Adrenal gland (tissue), 12 donors: ENCODE data around the gene ZNF688. TPM values are rescaled to one million over a fixed set of nuclear protein-coding genes. Genes with fewer than 3 reads are reported as not detected.
A peak's percentile ranks its signal among the peaks of the same experiment; 100 is the strongest.
"Not testable (repeated sequence)": the region's sequence is repeated elsewhere in the genome, so short reads cannot be mapped to it uniquely, and the experiment has no call there.

Source experiments
- DNase-seq, 7 donors: peaks; one replicate each; pipeline ENCODE4 v3.0.0-alpha.2; 2019 to 2020
- H3K27ac ChIP-seq, 5 donors: fragments of 200-600 bp; sonication (generic) in 4 of 5; 1 replicate in 3 of 5; 2 replicates in 2 of 5; pipeline versions ENCODE4 v1.5.1 to v1.8.0; 2016 to 2020; ENCODE audit warnings: mild to moderate bottlenecking in 1 of 5
- H3K27me3 ChIP-seq: fragments of 200-600 bp; 2 replicates; pipeline ENCODE4 v1.8.0; 2021
- H3K36me3 ChIP-seq, 2 donors: fragments of 200-600 bp; replicated peaks in 1 of 2; 1 replicate in 1 of 2; 2 replicates in 1 of 2; pipeline versions ENCODE4 v1.5.1 to v1.8.0; 2018 to 2022
- H3K4me1 ChIP-seq, 2 donors: fragments of 200-600 bp; replicated peaks in 1 of 2; 1 replicate in 1 of 2; 2 replicates in 1 of 2; pipeline versions ENCODE4 v1.5.1 to v1.8.0; 2018 to 2021
- H3K4me3 ChIP-seq, 4 donors: fragments of 200-600 bp; sonication (generic) in 3 of 4; one replicate each; pipeline ENCODE4 v1.5.1; 2016 to 2018
- H3K9me3 ChIP-seq, 3 donors: fragments of 200-600 bp; sonication (generic) in 1 of 3; replicated peaks in 1 of 3; 1 replicate in 2 of 3; 2 replicates in 1 of 3; pipeline versions ENCODE4 v1.5.1 to v1.8.0; 2016 to 2021
- POLR2A ChIP-seq, 2 donors: fragments of 450-650 bp; IDR thresholded peaks; one replicate each; pipeline ENCODE4 v1.6.1; 2017; ENCODE audit warnings: antibody characterized with exemption in 2 of 2, mild to moderate bottlenecking in 2 of 2, moderate library complexity in 1 of 2
- WGBS, 4 donors: extraction: QIAGEN DNeasy Blood & Tissue Kit in 2 of 4; methylation state at CpG; one replicate each; pipeline versions ENCODE4 v1.1.5 to v1.1.7; 2013 to 2017; 5-methylcytosine and 5-hydroxymethylcytosine counted together
- intact Hi-C, 2 donors: fragments of 100-400 bp; cut with DNase I; formaldehyde crosslinking; loops; one replicate each; pipeline versions ENCODE4 v1.14.1 to v1.15.0; 2022 to 2023
- polyA plus RNA-seq, 3 donors: library from polyadenylated mRNA; stranded (reverse); fragments of 200-250 nt in 2 of 3; fragments of 350-450 nt in 1 of 3; fragmentation: Illumina TruSeq in 1 of 3; extraction: RNeasy Lipid Tissue Mini Kit (QIAGEN cat#74804) in 1 of 3; gene quantifications; one replicate each; pipeline ENCODE4 v1.2.3, GENCODE V29; 2013 to 2014
- total RNA-seq, 9 donors: library from RNA; depleted of rRNA in 4 of 9; stranded (reverse); fragments of >200 nt in 4 of 9; fragments of 120-200 nt in 1 of 9; fragmentation: NEBNext Ultra II Directional in 1 of 9; extraction: Animal tissue kit (Norgen Biotek cat#: 25700) in 1 of 9; gene quantifications; one replicate each; pipeline versions ENCODE4 v1.1.0 to v1.2.4, GENCODE V29; 2013 to 2023
- TF ChIP-seq, protein P1 (sequence below), 6 experiments: fragments of 450-650 bp in 4 of 6; fragments of 200-600 bp in 2 of 6; sonication (generic) in 1 of 6; IDR thresholded peaks; 1 replicate in 5 of 6; 2 replicates in 1 of 6; pipeline versions ENCODE4 v1.5.1 to v1.8.0; 2016 to 2021; ENCODE audit warnings: antibody characterized with exemption in 6 of 6, mild to moderate bottlenecking in 2 of 6, moderate library complexity in 1 of 6
- donor health status: healthy with polysubstance abuse.
- donor health status: Bipolar disorder and iron deficiency.
- donor health status: DM: yes; HTN: yes; CAD: no.
- donor health status: DM: no; HTN: no; CAD: no.
- donor health status: DM: no; HTN: no; CAD: no.
- donor health status: DM: yes; HTN: yes; CAD: no.

Gene ZNF688
- total and polyA plus RNA-seq, 12 donors, result 10.3 to 43.4 (median 18.2) TPM

DNA sequence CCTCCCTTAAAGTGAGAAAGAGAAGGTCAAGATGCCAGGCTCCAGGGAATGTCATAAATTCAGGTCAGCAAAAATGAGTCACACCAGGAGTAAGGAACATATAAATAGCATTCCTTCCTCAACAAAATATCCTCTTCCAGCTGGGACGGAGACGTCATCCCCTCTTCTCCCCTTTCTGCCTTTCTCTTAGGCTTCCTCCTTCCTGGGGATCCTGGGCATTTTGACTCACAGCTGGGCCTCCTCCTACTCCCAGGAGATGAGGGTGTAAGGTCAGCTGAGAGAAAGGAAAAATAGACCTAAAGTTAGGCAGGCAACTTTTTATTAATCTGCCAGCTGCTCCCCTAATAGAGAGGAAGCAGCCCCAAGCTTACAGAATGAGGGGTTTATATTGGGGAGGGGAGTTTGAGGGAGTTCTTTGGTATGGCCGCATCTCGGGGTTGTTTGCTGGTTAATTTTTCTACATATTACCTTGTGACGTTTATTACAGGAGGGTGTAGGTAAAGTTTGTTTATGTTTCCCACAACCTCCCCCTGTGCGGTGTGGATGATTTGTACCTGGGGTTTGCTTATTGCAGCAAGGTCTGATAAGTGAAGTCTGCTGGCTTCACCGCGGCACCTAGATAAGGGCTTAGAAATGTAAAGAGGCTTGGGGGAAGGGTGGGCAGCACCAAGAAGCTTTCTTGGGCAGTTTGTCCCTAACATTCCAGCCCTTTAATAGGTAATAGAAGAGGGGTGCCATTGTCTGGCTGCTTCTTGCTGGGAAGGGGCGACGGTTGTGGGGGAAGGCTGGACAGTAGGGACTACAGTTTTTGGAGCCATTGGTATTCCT is 29.8 kb downstream of the ZNF688 start:
- TF ChIP-seq, protein P1, sequence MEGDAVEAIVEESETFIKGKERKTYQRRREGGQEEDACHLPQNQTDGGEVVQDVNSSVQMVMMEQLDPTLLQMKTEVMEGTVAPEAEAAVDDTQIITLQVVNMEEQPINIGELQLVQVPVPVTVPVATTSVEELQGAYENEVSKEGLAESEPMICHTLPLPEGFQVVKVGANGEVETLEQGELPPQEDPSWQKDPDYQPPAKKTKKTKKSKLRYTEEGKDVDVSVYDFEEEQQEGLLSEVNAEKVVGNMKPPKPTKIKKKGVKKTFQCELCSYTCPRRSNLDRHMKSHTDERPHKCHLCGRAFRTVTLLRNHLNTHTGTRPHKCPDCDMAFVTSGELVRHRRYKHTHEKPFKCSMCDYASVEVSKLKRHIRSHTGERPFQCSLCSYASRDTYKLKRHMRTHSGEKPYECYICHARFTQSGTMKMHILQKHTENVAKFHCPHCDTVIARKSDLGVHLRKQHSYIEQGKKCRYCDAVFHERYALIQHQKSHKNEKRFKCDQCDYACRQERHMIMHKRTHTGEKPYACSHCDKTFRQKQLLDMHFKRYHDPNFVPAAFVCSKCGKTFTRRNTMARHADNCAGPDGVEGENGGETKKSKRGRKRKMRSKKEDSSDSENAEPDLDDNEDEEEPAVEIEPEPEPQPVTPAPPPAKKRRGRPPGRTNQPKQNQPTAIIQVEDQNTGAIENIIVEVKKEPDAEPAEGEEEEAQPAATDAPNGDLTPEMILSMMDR (IDR thresholded peaks at IDR 0.05), result no peak
- no peak for TF ChIP-seq POLR2A (IDR thresholded peaks at IDR 0.05)
- no peaks in the 10 kb centered on the region for H3K36me3 ChIP-seq
- DNase-seq, result no peak
- no peaks in the 10 kb centered on the region for H3K4me1 ChIP-seq
- no peaks in the 10 kb centered on the region for H3K27me3 ChIP-seq
- no peaks in the 10 kb centered on the region for H3K9me3 ChIP-seq
- no peak overlapping the region for H3K4me3 ChIP-seq
- WGBS, 4 donors, result 62 to 75% (median 71%) methylated on average over 10 of the region's 10 CpGs
- intact Hi-C loops, result no loop called here
- H3K27ac ChIP-seq, result no peak overlapping the region

GRCh38 chr16:30540916-30541464 is 30.5 kb downstream of the ZNF688 start:
- DNase-seq, intact Hi-C loops, H3K27me3 ChIP-seq, H3K9me3 ChIP-seq, H3K4me3 ChIP-seq, H3K27ac ChIP-seq, H3K36me3 ChIP-seq, H3K4me1 ChIP-seq: not testable (repeated sequence)
- WGBS, 4 donors, result 77 to 83% (median 78%) methylated on average over 9 of the region's 9 CpGs

DNA sequence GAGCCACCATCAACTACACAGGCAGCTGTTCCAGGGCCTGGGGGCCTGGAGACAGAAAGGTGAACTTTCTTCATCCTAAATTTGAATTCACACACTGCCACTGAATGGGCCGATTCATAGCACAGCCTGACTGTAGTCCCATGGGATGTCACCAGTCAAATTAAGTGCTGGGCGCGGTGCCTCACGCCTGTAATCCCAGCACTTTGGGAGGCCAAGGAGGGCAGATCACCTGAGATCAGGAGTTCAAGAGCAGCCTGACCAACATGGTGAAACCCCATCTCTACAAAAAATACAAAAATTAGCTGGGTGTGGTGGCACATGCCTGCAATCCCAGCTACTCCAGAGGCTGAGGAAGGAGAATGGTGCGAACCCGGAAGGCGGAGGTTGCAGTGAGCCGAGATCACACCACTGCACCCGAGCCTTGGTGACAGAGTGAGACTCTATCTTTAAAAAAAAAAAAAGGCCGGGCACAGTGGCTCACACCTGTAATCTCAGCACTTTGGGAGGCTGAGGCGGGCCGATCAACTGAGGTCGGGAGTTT is 31.5 kb downstream of the ZNF688 start:
- DNase-seq, H3K27me3 ChIP-seq, H3K36me3 ChIP-seq, H3K27ac ChIP-seq, H3K4me3 ChIP-seq, H3K9me3 ChIP-seq, intact Hi-C loops: not testable (repeated sequence)
- peaks cover 8 to 12% of the 10 kb centered on the region in 2 donors for H3K4me1 ChIP-seq
- WGBS, 4 donors, result 86 to 94% (median 90%) methylated on average over 9 to 13 of the region's 13 CpGs

DNA sequence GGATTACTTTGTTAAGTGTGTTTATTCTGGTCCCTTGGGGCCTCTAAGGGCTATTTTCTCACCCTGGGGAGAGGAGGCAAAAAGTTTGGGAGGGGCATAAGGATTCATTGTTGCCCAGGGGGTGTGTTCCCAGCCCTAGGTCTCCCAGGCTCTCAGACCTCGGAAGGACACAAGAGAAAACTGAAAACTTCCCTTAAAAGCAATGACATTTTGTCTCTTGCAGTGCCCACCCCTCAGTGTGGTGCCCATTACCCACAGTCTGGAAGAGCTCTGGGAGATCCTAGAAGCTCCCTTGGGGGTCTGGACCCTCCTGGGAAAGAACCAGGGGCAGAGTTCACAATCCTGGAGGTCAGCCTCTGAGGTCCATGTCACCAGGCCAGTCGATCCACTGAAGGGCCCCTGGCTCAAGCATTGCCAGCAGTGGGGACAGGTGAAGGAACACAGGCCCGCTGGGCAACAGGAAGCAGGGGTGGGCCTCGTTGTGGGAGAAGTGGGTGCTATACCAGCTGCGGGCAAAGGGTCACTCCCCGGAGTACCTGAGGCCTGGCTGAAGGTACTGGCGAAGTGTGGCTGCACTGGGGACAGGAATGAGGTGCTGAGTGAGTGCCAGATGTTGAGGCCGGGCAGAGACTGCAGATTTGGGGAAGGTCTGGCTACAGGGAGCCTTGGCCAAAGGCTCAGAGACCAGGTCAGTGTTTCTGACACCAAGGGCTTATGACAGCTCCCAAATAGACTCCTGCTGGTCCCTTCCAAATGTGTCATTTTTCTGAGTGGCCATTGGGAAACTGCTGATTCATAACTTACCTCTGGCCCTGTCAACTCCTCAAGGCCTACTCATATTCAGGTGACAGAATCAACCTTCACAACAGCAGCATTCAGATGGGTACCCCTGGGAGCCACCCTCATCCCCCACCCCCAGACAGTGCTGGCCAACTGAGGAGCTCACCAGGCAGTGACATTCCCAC is 32.2 kb downstream of the ZNF688 start:
- TF ChIP-seq, protein P1 (IDR thresholded peaks at IDR 0.05), result no peak
- TF ChIP-seq POLR2A (IDR thresholded peaks at IDR 0.05), result no peak
- WGBS, 4 donors, result 82 to 96% (median 88%) methylated on average over 5 to 8 of the region's 8 CpGs
- no peaks in the 10 kb centered on the region for H3K9me3 ChIP-seq
- peaks cover 8 to 12% of the 10 kb centered on the region in 2 donors for H3K4me1 ChIP-seq
- H3K4me3 ChIP-seq, result no peak overlapping the region
- no peaks in the 10 kb centered on the region for H3K36me3 ChIP-seq
- intact Hi-C loops, result no loop called here
- H3K27ac ChIP-seq, result no peak overlapping the region
- H3K27me3 ChIP-seq, result no peaks in the 10 kb centered on the region
- no peak for DNase-seq

DNA sequence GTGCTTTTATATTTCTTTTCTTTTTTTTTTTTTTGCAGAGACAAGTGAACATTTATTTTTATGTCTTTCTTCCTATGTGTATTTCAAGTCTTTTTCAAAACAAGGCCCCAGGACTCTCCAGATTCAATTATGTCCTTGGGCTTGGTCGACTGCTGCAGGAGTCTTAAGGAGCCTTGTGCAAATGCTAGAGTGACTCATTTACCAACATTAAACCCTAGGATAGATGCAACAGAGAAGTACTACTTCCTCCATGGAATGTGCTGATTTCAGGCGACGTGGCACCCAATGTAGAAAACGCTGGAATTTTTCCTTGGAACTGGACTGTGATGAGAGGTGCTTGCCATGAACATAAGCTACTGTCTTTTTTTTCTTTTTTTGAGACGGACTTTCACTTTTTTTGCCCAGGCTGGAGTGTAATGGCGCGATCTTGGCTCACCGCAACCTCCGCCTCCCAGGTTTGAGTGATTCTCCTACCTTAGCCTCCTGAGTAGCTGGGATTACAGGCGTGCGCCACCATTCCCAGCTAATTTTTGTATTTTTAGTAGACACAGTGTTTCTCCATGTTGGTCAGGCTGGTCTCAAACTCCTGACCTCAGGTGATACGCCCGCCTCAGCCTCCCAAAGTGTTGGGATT is 35.0 kb downstream of the ZNF688 start:
- WGBS, 4 donors, result 84 to 90% (median 87%) methylated on average over 13 of the region's 13 CpGs
- H3K9me3 ChIP-seq, DNase-seq, H3K4me3 ChIP-seq, intact Hi-C loops, H3K27me3 ChIP-seq: not testable (repeated sequence)
- Histone ChIP-seq H3K27ac (peak overlapping the region in 1 of 5 donors; percentile 96), H3K4me1 (peaks cover 16 to 20% of the 10 kb centered on the region in 2 donors), H3K36me3 (peaks cover 0 to 14% of the 10 kb centered on the region in 2 donors)
